ENCODE data around the gene METTL4.

The METTL4 gene

DNA sequence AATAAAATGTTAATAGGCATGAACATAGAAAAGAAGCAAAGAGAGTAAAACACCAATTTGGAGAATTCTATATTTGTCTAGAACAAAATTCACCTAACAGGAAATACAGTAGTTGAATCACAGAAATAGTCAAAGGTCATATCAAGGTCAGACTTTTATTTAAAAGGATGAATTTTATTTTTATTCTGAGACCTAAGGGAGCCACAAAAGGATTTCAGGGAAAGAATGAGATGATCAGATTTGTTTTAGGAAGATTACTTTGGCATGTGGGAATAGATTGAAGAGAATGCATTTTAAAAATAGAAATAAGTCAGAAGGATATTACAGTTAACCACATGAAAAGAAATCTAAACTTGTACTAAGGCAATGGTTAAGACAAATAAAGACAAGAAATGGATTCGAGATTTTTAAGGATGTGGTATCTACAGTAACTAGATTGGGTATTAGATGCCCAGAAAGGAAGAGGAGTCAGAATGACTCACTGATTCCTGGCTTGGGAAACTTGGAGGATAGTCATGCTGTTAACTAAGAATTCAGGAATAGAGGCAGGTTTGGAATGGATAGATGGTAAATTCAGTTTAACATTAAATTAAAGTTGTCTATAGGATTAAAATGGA lies 56.0 kb downstream of the METTL4 start:
- no peak for DNase-seq

DNA sequence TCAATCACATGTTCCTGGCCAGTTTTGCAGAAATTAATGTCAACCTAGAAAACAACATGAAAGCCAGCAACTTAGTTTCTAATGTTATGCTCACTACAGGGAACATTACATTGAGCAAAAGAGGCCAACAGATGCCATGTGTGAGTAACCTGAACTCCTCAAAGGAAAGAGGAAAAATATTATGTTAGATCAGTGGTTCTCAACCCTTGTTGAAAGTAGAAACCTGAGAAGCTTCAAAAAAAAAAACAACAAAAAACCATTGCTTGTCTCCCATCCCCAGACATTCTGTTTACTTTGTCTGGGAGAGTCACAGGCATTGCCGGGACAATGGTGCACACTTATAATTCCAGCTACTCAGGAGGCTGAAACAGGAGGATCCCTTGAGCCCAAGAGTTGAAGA lies 57.7 kb downstream of the METTL4 start:
- DNase-seq = no peak

DNA sequence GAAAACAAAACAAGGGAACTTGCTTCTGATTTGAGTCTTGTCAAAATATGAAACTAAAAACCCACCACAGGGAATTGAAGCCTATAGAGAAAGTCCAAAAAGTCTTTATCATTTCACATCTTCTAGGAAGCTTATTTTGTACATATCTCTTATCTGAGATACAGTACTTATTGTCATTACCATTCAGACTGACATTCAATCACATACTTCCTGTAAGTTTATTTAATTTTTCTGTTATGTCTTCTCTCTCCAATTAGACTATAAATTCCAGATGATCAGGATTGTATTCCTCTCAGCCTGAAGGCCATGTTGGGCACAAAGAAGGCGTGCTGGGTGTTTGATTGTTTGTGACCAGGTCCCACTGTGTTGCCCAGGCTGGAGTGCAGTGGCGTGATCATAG lies 59.2 kb downstream of the METTL4 start:
- no peak for DNase-seq

DNA sequence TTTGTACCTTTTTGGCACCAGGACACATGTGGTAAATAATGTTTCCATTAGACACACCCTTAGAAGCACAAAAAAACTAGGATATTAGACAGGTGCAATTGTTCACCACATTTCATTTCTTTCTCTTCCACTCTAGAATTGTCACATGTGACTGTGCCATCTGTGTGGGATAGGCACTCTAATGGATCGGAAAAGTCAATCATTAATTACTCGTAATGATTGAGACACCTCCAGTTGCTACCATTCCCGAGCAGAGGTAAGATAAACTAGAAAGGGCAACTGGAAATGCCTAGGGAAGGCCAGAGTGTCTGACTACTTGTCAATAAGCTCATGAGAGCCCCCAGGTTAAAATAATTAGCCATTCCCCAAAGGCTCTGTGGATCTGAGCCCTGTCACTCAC lies 59.9 kb downstream of the METTL4 start:
- DNase-seq = no peak

DNA sequence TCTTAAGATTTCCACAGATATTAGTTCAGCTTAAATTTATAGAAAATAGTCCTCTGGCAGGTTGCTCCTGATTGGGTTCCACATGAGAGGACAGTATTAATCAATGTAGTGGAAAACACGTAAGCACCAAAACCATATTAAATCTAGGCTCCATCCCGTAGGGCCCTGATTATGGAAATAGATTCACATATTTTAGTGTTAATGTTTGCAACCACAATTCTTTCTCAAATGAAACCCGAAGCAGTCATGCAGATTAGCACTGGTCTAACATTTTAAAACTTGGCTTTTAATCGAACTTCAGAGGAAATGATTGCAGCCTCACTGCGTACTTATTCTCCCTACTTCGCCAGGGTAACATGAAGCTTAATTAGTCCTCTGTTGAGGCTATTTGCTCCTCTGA lies 60.9 kb downstream of the METTL4 start:
- DNase-seq = no peak

DNA sequence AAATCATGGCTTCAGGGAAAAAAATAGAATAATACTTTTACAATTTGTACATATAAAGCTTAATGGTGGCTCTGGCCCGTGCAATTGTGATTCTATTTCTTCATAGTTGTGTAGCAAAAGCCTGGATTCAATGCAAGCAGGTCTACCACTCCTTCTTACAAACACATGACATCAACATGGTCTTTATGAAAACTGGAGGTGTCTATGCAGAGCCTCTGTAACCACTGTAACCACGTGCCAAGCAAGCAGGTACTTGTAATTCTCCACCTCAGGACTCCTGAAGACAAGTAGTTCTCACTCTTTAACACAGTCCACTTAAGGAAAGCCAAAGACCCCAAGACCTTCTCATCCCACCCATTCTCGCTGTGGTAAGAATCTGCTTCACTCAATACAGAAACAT lies 62.6 kb downstream of the METTL4 start:
- no peak for DNase-seq

DNA sequence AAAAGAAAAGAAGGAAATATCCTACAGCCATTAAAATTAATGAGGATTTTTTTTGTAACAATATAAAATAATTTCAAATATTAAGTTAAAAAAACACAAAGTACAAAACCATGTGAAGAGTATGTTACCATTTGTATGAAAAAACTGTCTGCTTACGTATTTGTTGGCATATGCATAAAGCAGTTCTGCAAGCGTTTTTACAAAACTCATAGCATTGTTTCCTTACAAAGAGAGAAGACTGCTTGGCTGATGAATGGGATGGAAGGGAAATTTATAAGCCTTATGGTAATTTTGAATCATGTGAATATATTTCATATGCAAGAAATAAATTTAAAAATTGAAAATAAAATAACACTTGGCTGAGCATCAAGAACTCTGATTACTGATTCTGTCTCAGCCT lies 63.1 kb downstream of the METTL4 start:
- no peak for DNase-seq

DNA sequence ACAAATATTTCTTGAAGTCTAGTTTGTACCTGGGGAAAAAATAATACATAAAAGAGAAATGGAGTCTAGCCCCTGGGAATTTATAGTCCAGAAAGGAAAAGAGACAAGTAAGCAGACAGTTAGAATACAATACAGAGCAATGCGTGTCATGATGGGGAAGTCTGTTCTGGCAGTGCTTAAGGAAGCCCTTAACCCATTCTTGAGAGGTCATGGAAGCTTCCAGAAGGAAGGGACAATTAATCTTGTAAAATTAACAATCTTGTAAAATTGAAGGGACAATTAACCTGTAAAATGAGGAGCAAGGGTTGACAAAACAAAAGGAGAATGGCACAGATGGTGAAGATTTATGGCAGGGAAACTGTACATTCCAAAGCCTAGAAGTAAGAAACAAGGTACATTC lies 66.7 kb downstream of the METTL4 start:
- DNase-seq = no peak

DNA sequence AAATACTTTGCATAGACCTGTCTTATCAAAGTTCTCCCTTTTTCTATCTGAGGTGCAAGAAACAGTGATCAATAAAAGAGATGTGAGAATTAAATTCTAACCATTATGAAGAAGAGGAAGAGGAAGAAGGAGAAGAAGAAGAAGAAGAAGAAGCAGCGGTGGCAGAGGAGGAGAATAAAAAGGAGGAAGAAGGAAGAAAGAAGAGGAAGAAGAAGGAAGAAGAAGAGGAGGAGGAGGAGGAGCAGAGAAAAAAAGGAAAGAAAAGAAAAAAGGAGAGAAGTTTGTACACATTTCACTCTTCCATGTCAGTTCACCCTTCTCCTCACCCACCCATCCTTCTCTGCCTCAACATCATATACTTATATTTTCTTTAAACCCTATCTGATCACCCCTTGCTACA lies 68.4 kb downstream of the METTL4 start:
- DNase-seq = no peak

DNA sequence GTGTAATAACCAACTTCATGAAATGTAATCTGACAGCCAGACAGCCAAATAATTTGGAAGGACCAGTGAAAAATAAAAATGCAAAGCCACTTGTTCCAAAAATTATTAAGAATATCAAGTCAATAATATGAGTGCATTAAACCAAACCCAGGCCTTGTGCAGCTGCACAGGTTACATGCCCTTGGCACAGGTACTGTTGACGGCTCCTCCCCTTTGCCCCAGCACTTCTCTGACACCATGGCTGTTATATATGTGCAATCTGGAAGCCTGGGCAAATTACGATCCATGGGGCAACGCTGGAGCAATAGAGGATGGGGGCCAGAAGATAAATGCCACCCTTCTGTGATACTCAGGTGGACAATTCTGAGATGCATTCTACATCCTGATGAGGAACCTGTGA lies 68.9 kb downstream of the METTL4 start:
- DNase-seq = no peak

DNA sequence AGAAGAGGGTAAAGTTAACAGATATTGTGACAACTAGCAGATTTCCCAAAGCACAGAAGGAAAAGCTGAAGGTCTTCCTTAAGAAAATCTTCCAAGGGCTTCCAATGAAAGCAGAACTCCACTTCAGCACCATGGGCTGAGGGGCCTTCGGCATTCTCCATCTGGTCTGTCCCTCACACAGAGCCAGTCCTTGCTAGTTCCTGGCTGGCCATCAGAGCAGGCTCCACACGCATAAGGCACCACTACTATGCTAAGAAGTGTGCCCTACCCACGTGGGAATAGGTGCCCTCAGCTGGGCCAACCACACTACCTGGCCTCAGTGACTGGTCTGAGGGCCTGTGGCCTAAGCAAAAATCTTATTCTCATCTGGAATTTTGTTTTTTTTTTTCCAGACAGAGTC lies 73.5 kb downstream of the METTL4 start:
- no peak for DNase-seq

DNA sequence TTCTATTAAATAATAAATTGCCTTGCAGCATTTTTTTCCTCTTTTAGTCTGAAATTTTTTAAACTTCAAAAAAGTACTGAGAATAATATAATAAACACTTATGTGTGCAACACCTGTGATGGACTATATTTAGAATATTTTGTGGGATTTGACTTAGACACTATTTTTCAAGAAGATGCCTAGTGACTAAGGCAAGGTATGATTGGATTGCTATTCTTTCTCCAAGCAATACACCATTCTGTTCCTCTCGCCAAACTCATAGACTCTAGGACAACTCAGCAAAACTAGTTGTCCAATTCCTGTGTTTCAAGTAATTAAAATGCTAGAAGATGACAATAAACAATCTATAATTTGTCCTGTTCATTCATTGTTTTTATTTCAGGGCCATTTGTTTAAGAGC lies 75.9 kb downstream of the METTL4 start:
- no peak for DNase-seq

DNA sequence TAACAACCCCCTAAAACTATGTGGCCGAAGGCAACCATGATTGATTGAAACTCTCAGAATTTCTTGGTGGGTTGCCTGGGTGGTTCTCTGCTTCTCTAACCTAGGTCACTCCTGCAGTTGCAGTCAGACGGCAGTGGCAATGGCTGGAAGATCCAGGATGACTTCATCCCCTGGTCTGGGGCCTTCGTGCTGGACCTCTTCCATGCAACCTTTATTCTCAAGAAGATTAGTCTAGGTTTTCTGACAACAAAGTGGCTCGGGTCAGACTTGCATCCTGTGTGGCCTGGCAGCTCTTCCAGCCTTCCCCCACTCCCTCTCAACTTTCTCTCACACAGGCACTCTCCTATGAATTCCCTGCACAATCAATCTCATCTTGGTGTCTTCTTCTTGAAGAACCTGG lies 76.4 kb downstream of the METTL4 start:
- DNase-seq = no peak

Data from right hindlimb (tissue), 1 donor.